Uterus (tissue), 4 donors: ENCODE results near the gene EHMT1. TPM values are rescaled to one million over a fixed set of nuclear protein-coding genes. Genes with fewer than 3 reads are reported as not detected.

Source experiments
- DNase-seq, 2 donors: peaks; one replicate each; pipeline ENCODE4 v3.0.0-alpha.2; 2019 to 2020
- H3K27ac ChIP-seq, 2 donors: fragments of 200-600 bp; sonication (generic); 1 replicate in 1 of 2; 2 replicates in 1 of 2; pipeline ENCODE4 v1.5.1; 2016 to 2018
- H3K27me3 ChIP-seq, 2 donors: fragments of 200-600 bp; sonication (generic); one replicate each; pipeline ENCODE4 v1.5.1; 2018 to 2019; ENCODE audit warnings: control low read depth in 1 of 2
- H3K36me3 ChIP-seq, 2 donors: fragments of 200-600 bp; sonication (generic); one replicate each; pipeline ENCODE4 v1.5.1; 2019; ENCODE audit warnings: control low read depth in 1 of 2
- H3K4me1 ChIP-seq, 2 donors: fragments of 200-600 bp; sonication (generic); one replicate each; pipeline ENCODE4 v1.5.1; 2018 to 2019; ENCODE audit warnings: control low read depth in 1 of 2
- H3K4me3 ChIP-seq, 2 donors: fragments of 200-600 bp; sonication (generic); 1 replicate in 1 of 2; 2 replicates in 1 of 2; pipeline ENCODE4 v1.5.1; 2018 to 2019; ENCODE audit warnings: mild to moderate bottlenecking in 1 of 2
- H3K9me3 ChIP-seq, 2 donors: fragments of 200-600 bp; sonication (generic); one replicate each; pipeline ENCODE4 v1.5.1; 2019; ENCODE audit warnings: control low read depth in 1 of 2
- POLR2A ChIP-seq, 2 donors: fragments of 450-650 bp; IDR thresholded peaks; one replicate each; pipeline ENCODE4 v1.6.1; 2016; ENCODE audit warnings: antibody characterized with exemption in 2 of 2, mild to moderate bottlenecking in 1 of 2, moderate library complexity in 1 of 2
- intact Hi-C: fragments of 100-400 bp; cut with DNase I; formaldehyde crosslinking; loops from one replicate; pipeline ENCODE4 v1.15.1; 2023; ENCODE audit warnings: low total_unique reads
- total RNA-seq, 4 donors: library from RNA; depleted of rRNA in 3 of 4; stranded (reverse); fragments of >200 nt in 3 of 4; gene quantifications; one replicate each; pipeline versions ENCODE4 v1.1.0 to v1.2.4, GENCODE V29; 2014 to 2023
- TF ChIP-seq, protein P1 (sequence below), 4 experiments: fragments of 200-600 bp in 2 of 4; fragments of 450-650 bp in 2 of 4; sonication (generic) in 2 of 4; IDR thresholded peaks; one replicate each; pipeline ENCODE4 v1.5.1; 2016 to 2019; ENCODE audit warnings: antibody characterized with exemption in 4 of 4, mild to moderate bottlenecking in 2 of 4, moderate library complexity in 1 of 4
- donor health status: DM: yes; HTN: yes; CAD: no.

Gene EHMT1
- total RNA-seq, 4 donors from 2014 or later: 32.6 to 109 (median 74.9) TPM

DNA sequence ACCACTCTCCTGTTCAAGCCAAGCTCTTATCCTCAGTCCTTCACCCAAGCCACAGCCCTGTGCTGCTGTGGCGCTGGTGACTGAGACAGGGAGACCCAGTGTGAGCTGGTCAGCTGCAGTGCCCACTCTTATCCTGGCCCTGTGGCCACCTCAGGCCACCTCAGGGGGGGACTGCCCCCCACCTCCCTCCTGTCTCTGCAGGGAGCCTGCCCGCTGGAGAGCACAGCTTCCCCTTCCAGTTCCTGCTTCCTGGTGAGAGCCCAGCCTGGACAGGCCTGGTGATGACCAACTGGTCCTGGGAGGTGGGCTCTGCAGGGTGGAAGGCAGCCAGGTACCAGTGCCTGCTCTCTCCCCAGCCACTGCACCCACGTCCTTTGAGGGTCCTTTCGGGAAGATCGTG lies 5.5 kb upstream of the EHMT1 start:
- TF ChIP-seq, protein P1, sequence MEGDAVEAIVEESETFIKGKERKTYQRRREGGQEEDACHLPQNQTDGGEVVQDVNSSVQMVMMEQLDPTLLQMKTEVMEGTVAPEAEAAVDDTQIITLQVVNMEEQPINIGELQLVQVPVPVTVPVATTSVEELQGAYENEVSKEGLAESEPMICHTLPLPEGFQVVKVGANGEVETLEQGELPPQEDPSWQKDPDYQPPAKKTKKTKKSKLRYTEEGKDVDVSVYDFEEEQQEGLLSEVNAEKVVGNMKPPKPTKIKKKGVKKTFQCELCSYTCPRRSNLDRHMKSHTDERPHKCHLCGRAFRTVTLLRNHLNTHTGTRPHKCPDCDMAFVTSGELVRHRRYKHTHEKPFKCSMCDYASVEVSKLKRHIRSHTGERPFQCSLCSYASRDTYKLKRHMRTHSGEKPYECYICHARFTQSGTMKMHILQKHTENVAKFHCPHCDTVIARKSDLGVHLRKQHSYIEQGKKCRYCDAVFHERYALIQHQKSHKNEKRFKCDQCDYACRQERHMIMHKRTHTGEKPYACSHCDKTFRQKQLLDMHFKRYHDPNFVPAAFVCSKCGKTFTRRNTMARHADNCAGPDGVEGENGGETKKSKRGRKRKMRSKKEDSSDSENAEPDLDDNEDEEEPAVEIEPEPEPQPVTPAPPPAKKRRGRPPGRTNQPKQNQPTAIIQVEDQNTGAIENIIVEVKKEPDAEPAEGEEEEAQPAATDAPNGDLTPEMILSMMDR (IDR thresholded peaks at IDR 0.05): no peak
- no peak for TF ChIP-seq POLR2A (IDR thresholded peaks at IDR 0.05)
- intact Hi-C loops: no loop called here
- Histone ChIP-seq H3K27ac (no peak overlapping the region), H3K4me3 (no peak overlapping the region), H3K27me3 (no peaks in the 10 kb centered on the region), H3K9me3 (no peaks in the 10 kb centered on the region), H3K36me3 (no peaks in the 10 kb centered on the region), H3K4me1 (peaks cover 0 to 7% of the 10 kb centered on the region in 2 donors)
- DNase-seq: no peak

- Histone ChIP-seq H3K4me3 (no peak overlapping the region), H3K36me3 (no peaks in the 10 kb centered on the region), H3K9me3 (no peaks in the 10 kb centered on the region), H3K27me3 (no peaks in the 10 kb centered on the region), H3K4me1 (peaks cover 0 to 7% of the 10 kb centered on the region in 2 donors), H3K27ac (no peak overlapping the region)
- intact Hi-C loops: no loop called here
- TF ChIP-seq, protein P1 (IDR thresholded peaks at IDR 0.05): no peak
- no peak for TF ChIP-seq POLR2A (IDR thresholded peaks at IDR 0.05)
- no peak for DNase-seq
Observed at GRCh38 chr9:137613738-137614523, 4.9 kb upstream of the EHMT1 start.

- Histone ChIP-seq H3K9me3 (no peaks in the 10 kb centered on the region), H3K4me1 (peaks cover 0 to 7% of the 10 kb centered on the region in 2 donors), H3K4me3 (no peak overlapping the region), H3K27me3 (no peaks in the 10 kb centered on the region), H3K36me3 (no peaks in the 10 kb centered on the region), H3K27ac (no peak overlapping the region)
- TF ChIP-seq, protein P1 (IDR thresholded peaks at IDR 0.05): no peak
- no peak for DNase-seq
- intact Hi-C loops: no loop called here
Observed at GRCh38 chr9:137614631-137615386, 4.0 kb upstream of the EHMT1 start.

- TF ChIP-seq POLR2A (IDR thresholded peaks at IDR 0.05): no peak
- TF ChIP-seq, protein P1 (IDR thresholded peaks at IDR 0.05): no peak
- no peak overlapping the region for H3K27ac ChIP-seq
- peaks cover 1 to 11% of the 10 kb centered on the region in 2 donors for H3K4me1 ChIP-seq
- no peaks in the 10 kb centered on the region for H3K27me3 ChIP-seq
- H3K36me3 ChIP-seq: no peaks in the 10 kb centered on the region
- intact Hi-C loops: no loop called here
- no peak overlapping the region for H3K4me3 ChIP-seq
- no peak for DNase-seq
- H3K9me3 ChIP-seq: no peaks in the 10 kb centered on the region
Observed at GRCh38 chr9:137615387-137615871, 3.4 kb upstream of the EHMT1 start.
